Right lung (tissue), 10 donors: ENCODE data around the gene XPA. TPM values are rescaled to one million over a fixed set of nuclear protein-coding genes. Genes with fewer than 3 reads are reported as not detected.
A peak's percentile ranks its signal among the peaks of the same experiment; 100 is the strongest.
"Not testable (repeated sequence)": the region's sequence is repeated elsewhere in the genome, so short reads cannot be mapped to it uniquely, and the experiment has no call there.

ENCODE experiments used
- DNase-seq, 2 donors: peaks; one replicate each; pipeline ENCODE4 v3.0.0-alpha.2; 2013
- long read RNA-seq, 8 donors: transcript quantifications; one replicate each; lab custom pipeline, GENCODE V29; 2026
- polyA plus RNA-seq, 5 donors: library from polyadenylated mRNA; unstranded; fragments of 120-200 nt; gene quantifications; one replicate each; pipeline versions ENCODE4 v1.2.1 to v1.2.3, GENCODE V29; 2013; ENCODE audit warnings: inconsistent platforms in 1 of 5, low replicate concordance in 1 of 5; ENCODE audit not compliant: insufficient read length in 5 of 5, insufficient read depth in 1 of 5

XPA gene
- polyA plus RNA-seq = 10 to 100 TPM; 29.2 to 37.3 (median 33.6) TPM
- long read RNA-seq, donor 1, transcript XPA-201 (6 exons, 1,417 nt) = major isoform, 11 of 11 reads
- long read RNA-seq, donor 1, partial matches to known transcripts = 0 of 11 reads
- long read RNA-seq, donor 1, other reads (novel, unspliced or antisense) = 0 of 11 reads
- long read RNA-seq, donor 2, transcript XPA-201 (6 exons, 1,417 nt) = major isoform, 11 of 11 reads
- long read RNA-seq, donor 2, partial matches to known transcripts = 0 of 11 reads
- long read RNA-seq, donor 2, other reads (novel, unspliced or antisense) = 0 of 11 reads
- long read RNA-seq, donor 3, transcript XPA-201 (6 exons, 1,417 nt) = major isoform, 8 of 8 reads
- long read RNA-seq, donor 3, partial matches to known transcripts = 0 of 8 reads
- long read RNA-seq, donor 3, other reads (novel, unspliced or antisense) = 0 of 8 reads
- long read RNA-seq, donor 4, partial matches to known transcripts = 0 of 1 reads
- long read RNA-seq, donor 4, other reads (novel, unspliced or antisense) = 0 of 1 reads
- long read RNA-seq, donor 5, transcript XPA-201 (6 exons, 1,417 nt) = major isoform, 7 of 23 reads
- long read RNA-seq, donor 5, partial matches to known transcripts = 16 of 23 reads
- long read RNA-seq, donor 5, other reads (novel, unspliced or antisense) = 0 of 23 reads
- long read RNA-seq, donor 6, transcript XPA-201 (6 exons, 1,417 nt) = major isoform, 10 of 10 reads
- long read RNA-seq, donor 6, partial matches to known transcripts = 0 of 10 reads
- long read RNA-seq, donor 6, other reads (novel, unspliced or antisense) = 0 of 10 reads
- long read RNA-seq, donor 7, transcript XPA-201 (6 exons, 1,417 nt) = major isoform, 7 of 8 reads
- long read RNA-seq, donor 7, partial matches to known transcripts = 0 of 8 reads
- long read RNA-seq, donor 7, other reads (novel, unspliced or antisense) = 0 of 8 reads
- long read RNA-seq, donor 8, partial matches to known transcripts = 0 of 3 reads
- long read RNA-seq, donor 8, other reads (novel, unspliced or antisense) = 0 of 3 reads

GRCh38 chr9:97696803-97697601 is at the start of gene XPA:
TSS of gene XPA (minus strand) at chr9:97697340. CDS start at chr9:97697292, 48 bp downstream.
- DNase-seq = peak; percentile 95

- DNase-seq = no peak
Measured at GRCh38 chr9:97744710-97745708, 47.9 kb upstream of the XPA start.

- DNase-seq = not testable (repeated sequence)
Measured at GRCh38 chr9:97744025-97744424, 46.9 kb upstream of the XPA start.

GRCh38 chr9:97742545-97742944 is 45.4 kb upstream of the XPA start:
- no peak for DNase-seq

- DNase-seq = no peak
Measured at GRCh38 chr9:97741947-97742346, 44.8 kb upstream of the XPA start.

- peak; percentile 34 to 42 for DNase-seq
Measured at GRCh38 chr9:97740848-97741821, 44.0 kb upstream of the XPA start.

- DNase-seq = no peak
Measured at GRCh38 chr9:97737429-97737828, 40.3 kb upstream of the XPA start.

- no peak for DNase-seq
Measured at GRCh38 chr9:97735070-97735600, 38.0 kb upstream of the XPA start.

- no peak for DNase-seq
Measured at GRCh38 chr9:97726716-97727115, 29.6 kb upstream of the XPA start.

GRCh38 chr9:97723819-97724218 is 26.7 kb upstream of the XPA start:
- DNase-seq = no peak

GRCh38 chr9:97722331-97722730 is 25.2 kb upstream of the XPA start:
- DNase-seq = no peak

GRCh38 chr9:97721396-97721795 is 24.3 kb upstream of the XPA start:
- no peak for DNase-seq

GRCh38 chr9:97717866-97718265 is 20.7 kb upstream of the XPA start:
- no peak for DNase-seq

GRCh38 chr9:97714435-97714834 is 17.3 kb upstream of the XPA start:
- DNase-seq = no peak

GRCh38 chr9:97711223-97711626 is 14.1 kb upstream of the XPA start:
- no peak for DNase-seq

- peak in 1 of 2 donors; percentile 48 for DNase-seq
Measured at GRCh38 chr9:97710356-97711222, 13.4 kb upstream of the XPA start.

GRCh38 chr9:97706246-97706645 is 9.1 kb upstream of the XPA start:
- no peak for DNase-seq
